Dedifferentiated amniotic fluid mesenchymal stem cell (primary cell): ENCODE measurements around the gene GGTLC1.

Experiments
- DNase-seq: peaks from one replicate; pipeline ENCODE4 v3.0.0-alpha.2; 2016; ENCODE audit errors: extremely low spot score

Gene GGTLC1

GRCh38 chr20:23966298-23966697 is 22.3 kb downstream of the GGTLC1 start:
- no peak for DNase-seq

- no peak for DNase-seq
Measured at GRCh38 chr20:23963941-23964340, 24.6 kb downstream of the GGTLC1 start.

- DNase-seq: no peak
Measured at GRCh38 chr20:23962272-23962671, 26.3 kb downstream of the GGTLC1 start.

GRCh38 chr20:23959054-23959453 is 29.5 kb downstream of the GGTLC1 start:
- DNase-seq: no peak

GRCh38 chr20:23955896-23956295 is 32.7 kb downstream of the GGTLC1 start:
- no peak for DNase-seq

- no peak for DNase-seq
Measured at GRCh38 chr20:23954008-23954745, 34.4 kb downstream of the GGTLC1 start.

- DNase-seq: no peak
Measured at GRCh38 chr20:23946206-23946605, 42.4 kb downstream of the GGTLC1 start.

- no peak for DNase-seq
Measured at GRCh38 chr20:23943304-23943703, 45.3 kb downstream of the GGTLC1 start.

GRCh38 chr20:23939641-23940040 is 48.9 kb downstream of the GGTLC1 start:
- DNase-seq: no peak

GRCh38 chr20:23939063-23939462 is 49.5 kb downstream of the GGTLC1 start:
- no peak for DNase-seq

GRCh38 chr20:23938118-23938438 is 50.5 kb downstream of the GGTLC1 start:
- no peak for DNase-seq

GRCh38 chr20:23937303-23938117 is 51.1 kb downstream of the GGTLC1 start:
- peak; percentile 72 for DNase-seq
